GM12878 (cell line): ENCODE measurements around the gene CHST8. TPM values are rescaled to one million over a fixed set of nuclear protein-coding genes. Genes with fewer than 3 reads are reported as not detected.

Experiments
- ATAC-seq: fragments of 200-7000 bp; cut with Tn5 transposase; 3 replicates; pipeline ENCODE4 v1.9.1; 2020; ENCODE audit warnings: mild to moderate bottlenecking, moderate library complexity
- BruUV-seq: library from RNA; stranded (reverse); fragments of 400-500 nt; replicated peaks from 2 replicates; lab custom pipeline; 2021; lab: Mats Ljungman, UMichigan
- CTCF ChIA-PET: fragments of 300-600 bp; sonication (Branson Sonifier 250); formaldehyde crosslinking; extraction: SDS; loops from one replicate; lab custom pipeline; 2021; ENCODE audit warnings: inconsistent platforms; lab: Yijun Ruan, JAX
- POLR2A ChIA-PET: fragments of 350-600 bp; formaldehyde crosslinking; extraction: SDS; loops from one replicate; lab custom pipeline; 2021; ENCODE audit warnings: inconsistent platforms; lab: Charles Lee
- RAD21 ChIA-PET: fragments of 300-600 bp; sonication (Branson Sonifier 250); formaldehyde crosslinking; loops from one replicate; lab custom pipeline; 2023; ENCODE audit warnings: antibody characterized with exemption; ENCODE audit not compliant: unreplicated experiment; lab: Charles Lee
- SMC1A ChIA-PET: fragments of 300-600 bp; sonication (Branson Sonifier 250); formaldehyde crosslinking; loops from one replicate; lab custom pipeline; 2023; ENCODE audit not compliant: unreplicated experiment, uncharacterized antibody; lab: Charles Lee
- DNase-seq: peaks from one replicate; pipeline ENCODE4 v3.0.0-alpha.2; 2011; ENCODE audit warnings: low read depth, low spot score
- FAIRE-seq: peaks from 3 replicates; lab custom pipeline; 2011; peaks lifted over from hg19 to GRCh38; lab: Jason Lieb, UNC
- H2AFZ ChIP-seq: 2 replicates; pipeline ENCODE4 v1.6.0; 2011; ENCODE audit warnings: low read depth, low read length, control low read depth; ENCODE audit not compliant: control insufficient read depth
- H3K27ac ChIP-seq: 2 replicates; pipeline ENCODE4 v1.5.1; 2011; ENCODE audit warnings: control low read depth; ENCODE audit not compliant: control insufficient read depth, insufficient read depth
- H3K27me3 ChIP-seq, 2 experiments: replicated peaks in 1 of 2; 2 replicates each; pipeline versions ENCODE4 v1.6.0 to v1.6.1; 2011; ENCODE audit warnings: low read length in 1 of 2; ENCODE audit not compliant: control insufficient read depth in 2 of 2, insufficient read depth in 2 of 2
- H3K36me3 ChIP-seq, 2 experiments: 2 replicates each; pipeline ENCODE4 v1.5.1; 2011; ENCODE audit warnings: low read length in 1 of 2; ENCODE audit not compliant: control insufficient read depth in 2 of 2, insufficient read depth in 2 of 2
- H3K4me1 ChIP-seq: 2 replicates; pipeline ENCODE4 v1.6.1; 2011; ENCODE audit warnings: mild to moderate bottlenecking, low read length, moderate library complexity, mixed read lengths; ENCODE audit not compliant: control insufficient read depth, insufficient read depth
- H3K4me2 ChIP-seq: 2 replicates; pipeline ENCODE4 v1.6.0; 2011; ENCODE audit warnings: control low read depth; ENCODE audit not compliant: control insufficient read depth, insufficient read depth
- H3K4me3 ChIP-seq: fragments of 200-600 bp; sonication (generic); 2 replicates; pipeline ENCODE4 v1.5.1; 2016
- H3K79me2 ChIP-seq: 2 replicates; pipeline ENCODE4 v1.6.0; 2011; ENCODE audit warnings: low read length; ENCODE audit not compliant: control insufficient read depth, insufficient read depth
- H3K9ac ChIP-seq: 2 replicates; pipeline ENCODE4 v1.8.0; 2011; ENCODE audit warnings: low read length, control low read depth, mixed read lengths; ENCODE audit not compliant: control insufficient read depth, insufficient read depth
- H3K9me3 ChIP-seq: replicated peaks from 3 replicates; pipeline ENCODE4 v1.5.1; 2011; ENCODE audit warnings: mild to moderate bottlenecking, low read length; ENCODE audit not compliant: control insufficient read depth, insufficient read depth
- H4K20me1 ChIP-seq: 2 replicates; pipeline ENCODE4 v1.6.0; 2011; ENCODE audit not compliant: control insufficient read depth, insufficient read depth
- BRCA1 ChIP-seq: IDR thresholded peaks from 2 replicates; pipeline ENCODE4 v1.6.1; 2011; ENCODE audit warnings: low read depth, low read length, improper control_type of control experiment
- ESRRA ChIP-seq: IDR thresholded peaks from 2 replicates; pipeline ENCODE4 v1.6.1; 2012; ENCODE audit warnings: mild to moderate bottlenecking, low read length, improper control_type of control experiment
- IKZF1 ChIP-seq: fragments of 450-650 bp; conservative IDR thresholded peaks from 2 replicates; pipeline ENCODE4 v1.6.1; 2017; ENCODE audit warnings: antibody characterized with exemption, mild to moderate bottlenecking
- MLLT1 ChIP-seq: fragments of 450-650 bp; IDR thresholded peaks from 2 replicates; pipeline ENCODE4 v1.6.1; 2016; ENCODE audit warnings: mild to moderate bottlenecking
- POLR2AphosphoS2 ChIP-seq: IDR thresholded peaks from 2 replicates; pipeline ENCODE4 v1.6.1; 2011; ENCODE audit warnings: low read depth, mild to moderate bottlenecking, low read length, improper control_type of control experiment, moderate library complexity
- SPI1 ChIP-seq: IDR thresholded peaks from 2 replicates; pipeline ENCODE4 v1.6.1; 2011; ENCODE audit warnings: low read depth, mild to moderate bottlenecking, low read length, moderate library complexity, borderline replicate concordance; ENCODE audit not compliant: insufficient read depth
- WRNIP1 ChIP-seq: IDR thresholded peaks from 2 replicates; pipeline ENCODE4 v1.6.1; 2011; ENCODE audit warnings: low read depth, low read length, improper control_type of control experiment, borderline replicate concordance
- ZBTB11 ChIP-seq: fragments of 450-650 bp; formaldehyde crosslinking; IDR thresholded peaks from 2 replicates; pipeline ENCODE4 v1.5.0; 2022; ENCODE audit warnings: mild to moderate bottlenecking, missing genetic modification characterization
- ZNF687 ChIP-seq: fragments of 450-650 bp; IDR thresholded peaks from 2 replicates; pipeline ENCODE4 v1.6.1; 2017; ENCODE audit warnings: mild to moderate bottlenecking, moderate library complexity
- WGBS: methylation state at CpG from one replicate; pipeline ENCODE4 v1.1.6; 2016; ENCODE audit warnings: low lambda C conversion rate; ENCODE audit not compliant: insufficient replicate concordance, insufficient coverage; ENCODE audit errors: missing lambda C conversion rate; 5-methylcytosine and 5-hydroxymethylcytosine counted together
- in situ Hi-C: fragments of 300-500 bp; cut with MboI; formaldehyde crosslinking; loops from 9 replicates; pipeline ENCODE4 v1.14.3; 2018; ENCODE audit warnings: mixed read lengths
- intact Hi-C: fragments of 100-400 bp; cut with micrococcal nuclease; formaldehyde crosslinking; loops from one replicate; pipeline ENCODE4 v1.14.2; 2022; ENCODE audit not compliant: unreplicated experiment
- polyA plus RNA-seq, 11 experiments: library from polyadenylated mRNA; depleted of rRNA in 4 of 11; unstranded in 6 of 11; stranded (reverse) in 5 of 11; fragments of >200 nt; fragmentation: Nextera tagmentation in 4 of 11; fragmentation: Illumina TruSeq in 1 of 11; extraction: Ambion mirVana in 4 of 11; extraction: Trizol in 1 of 11; gene quantifications; 1 replicate in 1 of 11; 2 replicates in 10 of 11; pipeline versions ENCODE4 v1.2.1 to v1.2.3, GENCODE V29; 2011 to 2016; ENCODE audit warnings: inconsistent platforms in 2 of 11, missing spikeins in 2 of 11, low read depth in 1 of 11
- total RNA-seq, 4 experiments: library from RNA; depleted of rRNA in 3 of 4; stranded (reverse); fragments of >200 nt in 3 of 4; fragmentation: Illumina TruSeq in 1 of 4; extraction: Trizol in 1 of 4; gene quantifications; 2 replicates each; pipeline versions ENCODE4 v1.2.1 to v1.2.3, GENCODE V29; 2013 to 2021
- TF ChIP-seq, protein P1 (sequence below): fragments of 450-650 bp; IDR thresholded peaks from 2 replicates; pipeline ENCODE4 v1.6.1; 2018; ENCODE audit warnings: mild to moderate bottlenecking, low read depth, moderate library complexity; ENCODE audit not compliant: partially characterized antibody

The CHST8 gene
- total and polyA plus RNA-seq, 10 of the 15 experiments (the other 5 are each of a cell fraction or from before 2014, with no cell fraction given): 0.06 TPM; not detected in 9

GRCh38 chr19:33812388-33813330 lies 190.9 kb downstream of the CHST8 start:
- H3K4me1 ChIP-seq: no peaks in the 10 kb centered on the region
- ChIA-PET CTCF (no interaction called here), RAD21 (no interaction called here), SMC1A (no interaction called here), POLR2A (no interaction called here)
- no peaks in the 10 kb centered on the region for H3K79me2 ChIP-seq
- DNase-seq (no peak), FAIRE-seq (no peak), ATAC-seq (no peak)
- H3K27ac ChIP-seq: no peak overlapping the region
- H3K36me3 ChIP-seq: no peaks in the 10 kb centered on the region
- intact Hi-C loops (no loop called here), in situ Hi-C loops (no loop called here)
- BruUV-seq: no TSS peak
- no peak overlapping the region for H3K4me3 ChIP-seq
- H3K4me2 ChIP-seq: no peak overlapping the region
- H3K9me3 ChIP-seq: no peaks in the 10 kb centered on the region
- no peaks in the 10 kb centered on the region for H4K20me1 ChIP-seq
- no peak overlapping the region for H3K9ac ChIP-seq
- H3K27me3 ChIP-seq: no peaks in the 10 kb centered on the region
- 35% methylated on average over 27 of the region's 28 CpGs for WGBS
- H2AFZ ChIP-seq: no peak overlapping the region
- no peak for TF ChIP-seq ESRRA
- no peak for TF ChIP-seq POLR2AphosphoS2
- TF ChIP-seq MLLT1: no peak
- no peak for TF ChIP-seq ZBTB11 (CRISPR knock-in tag)
- TF ChIP-seq BRCA1: no peak
- no peak for TF ChIP-seq SPI1
- TF ChIP-seq IKZF1: no peak
- TF ChIP-seq WRNIP1: no peak
- no peak for TF ChIP-seq ZNF687
- TF ChIP-seq, protein P1, sequence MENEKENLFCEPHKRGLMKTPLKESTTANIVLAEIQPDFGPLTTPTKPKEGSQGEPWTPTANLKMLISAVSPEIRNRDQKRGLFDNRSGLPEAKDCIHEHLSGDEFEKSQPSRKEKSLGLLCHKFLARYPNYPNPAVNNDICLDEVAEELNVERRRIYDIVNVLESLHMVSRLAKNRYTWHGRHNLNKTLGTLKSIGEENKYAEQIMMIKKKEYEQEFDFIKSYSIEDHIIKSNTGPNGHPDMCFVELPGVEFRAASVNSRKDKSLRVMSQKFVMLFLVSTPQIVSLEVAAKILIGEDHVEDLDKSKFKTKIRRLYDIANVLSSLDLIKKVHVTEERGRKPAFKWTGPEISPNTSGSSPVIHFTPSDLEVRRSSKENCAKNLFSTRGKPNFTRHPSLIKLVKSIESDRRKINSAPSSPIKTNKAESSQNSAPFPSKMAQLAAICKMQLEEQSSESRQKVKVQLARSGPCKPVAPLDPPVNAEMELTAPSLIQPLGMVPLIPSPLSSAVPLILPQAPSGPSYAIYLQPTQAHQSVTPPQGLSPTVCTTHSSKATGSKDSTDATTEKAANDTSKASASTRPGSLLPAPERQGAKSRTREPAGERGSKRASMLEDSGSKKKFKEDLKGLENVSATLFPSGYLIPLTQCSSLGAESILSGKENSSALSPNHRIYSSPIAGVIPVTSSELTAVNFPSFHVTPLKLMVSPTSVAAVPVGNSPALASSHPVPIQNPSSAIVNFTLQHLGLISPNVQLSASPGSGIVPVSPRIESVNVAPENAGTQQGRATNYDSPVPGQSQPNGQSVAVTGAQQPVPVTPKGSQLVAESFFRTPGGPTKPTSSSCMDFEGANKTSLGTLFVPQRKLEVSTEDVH: no peak
